Skin of body (tissue), 2 donors: ENCODE results near the gene DLL1. TPM values are rescaled to one million over a fixed set of nuclear protein-coding genes. Genes with fewer than 3 reads are reported as not detected.
A peak's percentile ranks its signal among the peaks of the same experiment; 100 is the strongest.
"Not testable (repeated sequence)": the region's sequence is repeated elsewhere in the genome, so short reads cannot be mapped to it uniquely, and the experiment has no call there.

Source experiments
- DNase-seq: peaks from one replicate; lab custom pipeline; 2025; lab: John Stamatoyannopoulos, UW
- total RNA-seq: library from RNA; depleted of rRNA; stranded (reverse); fragments of >200 nt; gene quantifications from one replicate; pipeline ENCODE4 v1.2.3, GENCODE V29; 2014

Gene DLL1
- 11.2 TPM for total RNA-seq

GRCh38 chr6:170290296-170291128 is at the start of gene DLL1:
TSS of gene DLL1 (minus strand) at chr6:170291078. CDS start at chr6:170290139, 939 bp downstream.
- no peak for DNase-seq

GRCh38 chr6:170335199-170335598 is 44.3 kb upstream of the DLL1 start:
- DNase-seq = not testable (repeated sequence)

- DNase-seq = no peak
These were observed 38.4 kb upstream of the DLL1 start for GRCh38 chr6:170329321-170329720.

- DNase-seq = no peak
These were observed 26.8 kb upstream of the DLL1 start for GRCh38 chr6:170317718-170318117.

- DNase-seq = no peak
These were observed 26.2 kb upstream of the DLL1 start for GRCh38 chr6:170317076-170317475.

GRCh38 chr6:170316071-170316470 is 25.2 kb upstream of the DLL1 start:
- no peak for DNase-seq

GRCh38 chr6:170314983-170315382 is 24.1 kb upstream of the DLL1 start:
- no peak for DNase-seq

GRCh38 chr6:170313716-170314295 is 22.9 kb upstream of the DLL1 start:
- DNase-seq = no peak

- no peak for DNase-seq
These were observed 22.0 kb upstream of the DLL1 start for GRCh38 chr6:170312876-170313275.

- DNase-seq = no peak
These were observed 20.8 kb upstream of the DLL1 start for GRCh38 chr6:170311696-170312095.

- no peak for DNase-seq
These were observed 17.9 kb upstream of the DLL1 start for GRCh38 chr6:170308761-170309160.

- no peak for DNase-seq
These were observed 16.2 kb upstream of the DLL1 start for GRCh38 chr6:170307080-170307545.

- peak; percentile 91 for DNase-seq
These were observed 15.6 kb upstream of the DLL1 start, which contains the start of gene FAM120B for GRCh38 chr6:170306324-170307079. TSS of gene FAM120B (plus strand) at chr6:170306758. CDS start at chr6:170317391, 10,633 bp downstream.

- no peak for DNase-seq
These were observed 15.0 kb upstream of the DLL1 start for GRCh38 chr6:170305805-170306323.

GRCh38 chr6:170301184-170301583 is 10.3 kb upstream of the DLL1 start:
- DNase-seq = no peak

GRCh38 chr6:170298688-170299087 is 7.8 kb upstream of the DLL1 start:
- no peak for DNase-seq

- DNase-seq = no peak
These were observed 6.9 kb upstream of the DLL1 start for GRCh38 chr6:170297576-170298330.

GRCh38 chr6:170296746-170297575 is 6.1 kb upstream of the DLL1 start:
- DNase-seq = no peak

- DNase-seq = no peak
These were observed 5.5 kb upstream of the DLL1 start for GRCh38 chr6:170296423-170296745.
